Gastroesophageal sphincter (tissue), 4 donors: ENCODE measurements around the gene PLEKHM3. TPM values are rescaled to one million over a fixed set of nuclear protein-coding genes. Genes with fewer than 3 reads are reported as not detected.

ENCODE experiments used
- ATAC-seq: fragments of 150-250 bp; one replicate; pipeline ENCODE4 v1.9.1; 2016; ENCODE audit warnings: mild to moderate bottlenecking, moderate library complexity
- H3K27ac ChIP-seq, 4 donors: fragments of 200-600 bp; sonication (generic) in 3 of 4; 1 replicate in 3 of 4; 2 replicates in 1 of 4; pipeline ENCODE4 v1.5.1; 2016 to 2019
- H3K27me3 ChIP-seq: fragments of 200-600 bp; sonication (generic); one replicate; pipeline ENCODE4 v1.5.1; 2019
- H3K36me3 ChIP-seq, 2 donors: fragments of 200-600 bp; sonication (generic); one replicate each; pipeline ENCODE4 v1.5.1; 2019; ENCODE audit warnings: control low read depth in 1 of 2
- H3K4me1 ChIP-seq, 3 donors: fragments of 200-600 bp; sonication (generic); 1 replicate in 2 of 3; 2 replicates in 1 of 3; pipeline ENCODE4 v1.5.1; 2016 to 2019; ENCODE audit warnings: control low read depth in 2 of 3
- H3K4me3 ChIP-seq, 2 donors: fragments of 200-600 bp; sonication (generic); one replicate each; pipeline ENCODE4 v1.5.1; 2019; ENCODE audit warnings: mild to moderate bottlenecking in 1 of 2, moderate library complexity in 1 of 2
- H3K9me3 ChIP-seq, 3 donors: fragments of 200-600 bp; sonication (generic); one replicate each; pipeline ENCODE4 v1.5.1; 2017 to 2019; ENCODE audit warnings: control low read depth in 2 of 3
- EP300 ChIP-seq: sonication (generic); formaldehyde crosslinking; IDR thresholded peaks from one replicate; pipeline ENCODE4 v1.6.1; 2017; ENCODE audit warnings: antibody characterized with exemption, mild to moderate bottlenecking
- POLR2A ChIP-seq, 2 donors: fragments of 450-650 bp; IDR thresholded peaks; one replicate each; pipeline ENCODE4 v1.6.1; 2017; ENCODE audit warnings: antibody characterized with exemption in 2 of 2, mild to moderate bottlenecking in 2 of 2, moderate library complexity in 1 of 2
- POLR2AphosphoS5 ChIP-seq: sonication (generic); formaldehyde crosslinking; IDR thresholded peaks from one replicate; pipeline ENCODE4 v1.6.1; 2017; ENCODE audit warnings: antibody characterized with exemption
- WGBS, 2 donors: methylation state at CpG; one replicate each; pipeline ENCODE4 v1.1.5; 2018; ENCODE audit warnings: low coverage in 1 of 2; 5-methylcytosine and 5-hydroxymethylcytosine counted together
- total RNA-seq, 4 donors: library from RNA; depleted of rRNA; stranded (reverse); fragments of >200 nt; gene quantifications; one replicate each; pipeline ENCODE4 v1.1.0, GENCODE V29; 2016
- TF ChIP-seq, protein P1 (sequence below), 4 experiments: fragments of 200-600 bp in 2 of 4; fragments of 450-650 bp in 2 of 4; sonication (generic) in 1 of 4; IDR thresholded peaks; one replicate each; pipeline ENCODE4 v1.5.1; 2017 to 2019; ENCODE audit warnings: antibody characterized with exemption in 4 of 4, mild to moderate bottlenecking in 2 of 4, moderate library complexity in 2 of 4

The PLEKHM3 gene
- total RNA-seq, 4 donors from 2014 or later, result 21.4 to 35.5 (median 29.7) TPM

- WGBS, 2 donors, result 74 to 100% methylated on average over 1 to 4 of the region's 4 CpGs
- Histone ChIP-seq H3K4me1 (no peaks in the 10 kb centered on the region), H3K9me3 (no peaks in the 10 kb centered on the region), H3K36me3 (no peaks in the 10 kb centered on the region), H3K4me3 (no peak overlapping the region), H3K27ac (no peak overlapping the region), H3K27me3 (no peaks in the 10 kb centered on the region)
- no peak for ATAC-seq
- TF ChIP-seq, protein P1, sequence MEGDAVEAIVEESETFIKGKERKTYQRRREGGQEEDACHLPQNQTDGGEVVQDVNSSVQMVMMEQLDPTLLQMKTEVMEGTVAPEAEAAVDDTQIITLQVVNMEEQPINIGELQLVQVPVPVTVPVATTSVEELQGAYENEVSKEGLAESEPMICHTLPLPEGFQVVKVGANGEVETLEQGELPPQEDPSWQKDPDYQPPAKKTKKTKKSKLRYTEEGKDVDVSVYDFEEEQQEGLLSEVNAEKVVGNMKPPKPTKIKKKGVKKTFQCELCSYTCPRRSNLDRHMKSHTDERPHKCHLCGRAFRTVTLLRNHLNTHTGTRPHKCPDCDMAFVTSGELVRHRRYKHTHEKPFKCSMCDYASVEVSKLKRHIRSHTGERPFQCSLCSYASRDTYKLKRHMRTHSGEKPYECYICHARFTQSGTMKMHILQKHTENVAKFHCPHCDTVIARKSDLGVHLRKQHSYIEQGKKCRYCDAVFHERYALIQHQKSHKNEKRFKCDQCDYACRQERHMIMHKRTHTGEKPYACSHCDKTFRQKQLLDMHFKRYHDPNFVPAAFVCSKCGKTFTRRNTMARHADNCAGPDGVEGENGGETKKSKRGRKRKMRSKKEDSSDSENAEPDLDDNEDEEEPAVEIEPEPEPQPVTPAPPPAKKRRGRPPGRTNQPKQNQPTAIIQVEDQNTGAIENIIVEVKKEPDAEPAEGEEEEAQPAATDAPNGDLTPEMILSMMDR (IDR thresholded peaks at IDR 0.05), result no peak
- no peak for TF ChIP-seq EP300
- no peak for TF ChIP-seq POLR2AphosphoS5
- no peak for TF ChIP-seq POLR2A (IDR thresholded peaks at IDR 0.05)
These were observed 12.5 kb upstream of the PLEKHM3 start for GRCh38 chr2:208037564-208038487.

GRCh38 chr2:208036357-208036756 is 11.0 kb upstream of the PLEKHM3 start:
- Histone ChIP-seq H3K4me3 (no peak overlapping the region), H3K36me3 (no peaks in the 10 kb centered on the region), H3K27ac (no peak overlapping the region), H3K27me3 (no peaks in the 10 kb centered on the region), H3K9me3 (no peaks in the 10 kb centered on the region), H3K4me1 (no peaks in the 10 kb centered on the region)
- 20% methylated on average over 1 of the region's 4 CpGs; no CpG with 5 or more reads in 1 of the 2 donors for WGBS, 2 donors
- TF ChIP-seq, protein P1 (IDR thresholded peaks at IDR 0.05), result no peak
- TF ChIP-seq POLR2A (IDR thresholded peaks at IDR 0.05), result no peak
- TF ChIP-seq POLR2AphosphoS5, result no peak
- TF ChIP-seq EP300, result no peak
- no peak for ATAC-seq

- Histone ChIP-seq H3K4me1 (no peaks in the 10 kb centered on the region), H3K9me3 (no peaks in the 10 kb centered on the region), H3K27ac (no peak overlapping the region), H3K4me3 (no peak overlapping the region), H3K36me3 (no peaks in the 10 kb centered on the region), H3K27me3 (no peaks in the 10 kb centered on the region)
- TF ChIP-seq, protein P1 (IDR thresholded peaks at IDR 0.05), result no peak
- no peak for TF ChIP-seq POLR2AphosphoS5
- no peak for TF ChIP-seq EP300
- ATAC-seq, result no peak
- WGBS, 2 donors, result 79 to 80% methylated on average over 2 to 4 of the region's 4 CpGs
These were observed 9.3 kb upstream of the PLEKHM3 start for GRCh38 chr2:208034503-208035140.

GRCh38 chr2:208033701-208034502 is 8.6 kb upstream of the PLEKHM3 start:
- no peaks in the 10 kb centered on the region for H3K4me1 ChIP-seq
- TF ChIP-seq POLR2AphosphoS5 (no peak), EP300 (no peak), POLR2A (IDR thresholded peaks at IDR 0.05) (no peak)
- TF ChIP-seq, protein P1 (IDR thresholded peaks at IDR 0.05), result peak in 2 of 4 experiments; percentile 9 to 36
- no peaks in the 10 kb centered on the region for H3K9me3 ChIP-seq
- no peak overlapping the region for H3K4me3 ChIP-seq
- ATAC-seq, result no peak
- H3K27me3 ChIP-seq, result no peaks in the 10 kb centered on the region
- no peak overlapping the region for H3K27ac ChIP-seq
- no peaks in the 10 kb centered on the region for H3K36me3 ChIP-seq
- WGBS, 2 donors, result 48 to 56% methylated on average over 4 of the region's 4 CpGs
